ENCODE data around the gene RABGAP1.

RABGAP1 gene

GRCh38 chr9:122918310-122918709 lies 22.5 kb upstream of the RABGAP1 start:
- no peak overlapping the region for H2BK15ac ChIP-seq (ENCODE audit: low read depth, poor library complexity, severe bottlenecking)

GRCh38 chr9:122922713-122923112 lies 18.1 kb upstream of the RABGAP1 start:
- H2BK15ac ChIP-seq (ENCODE audit: low read depth, poor library complexity, severe bottlenecking), result no peak overlapping the region

More at GRCh38 chr9:122918310-122918709, 22.5 kb upstream of the RABGAP1 start:
- Histone ChIP-seq H3K79me1 (replicated peaks; ENCODE audit: low read length, poor library complexity, severe bottlenecking) (peaks cover 22% of the 10 kb centered on the region), H3K27ac (ENCODE audit: low read length, poor library complexity, severe bottlenecking) (no peak overlapping the region), H3K23ac (ENCODE audit: low read length in 2 of 2) (no peak overlapping the region), H3K9me3 (ENCODE audit: control insufficient read depth, low read length) (no peaks in the 10 kb centered on the region), H2BK120ac (ENCODE audit: low read depth, low read length) (no peak overlapping the region), H2BK5ac (ENCODE audit: low read depth, low read length, poor library complexity, severe bottlenecking) (no peak overlapping the region), H3K4me1 (ENCODE audit: control insufficient read depth, insufficient read depth, low read depth, low read length) (no peaks in the 10 kb centered on the region), H2AFZ (ENCODE audit: low read depth, low read length) (no peak overlapping the region), H2AK5ac (ENCODE audit: low read length, severe bottlenecking) (no peak overlapping the region), H3K36me3 (ENCODE audit: control insufficient read depth in 1 of 2, insufficient read depth in 2 of 2, low read depth in 1 of 2, low read length in 2 of 2) (peaks cover 0 to 30% of the 10 kb centered on the region in 2 experiments), H3K14ac (ENCODE audit: low read length in 2 of 2) (no peak overlapping the region), H4K8ac (ENCODE audit: low read length) (no peak overlapping the region), H3K4me2 (ENCODE audit: low read length, poor library complexity, severe bottlenecking) (no peak overlapping the region), H3K9ac (ENCODE audit: low read length) (no peak overlapping the region), H3K4ac (ENCODE audit: low read depth in 1 of 2, low read length in 2 of 2) (no peak overlapping the region), H2BK12ac (ENCODE audit: low read length in 2 of 2) (no peak overlapping the region), H3K4me3 (ENCODE audit: insufficient read depth in 1 of 2, low read depth in 1 of 2, low read length in 2 of 2) (no peak overlapping the region), H4K91ac (ENCODE audit: low read length) (no peak overlapping the region), H3K18ac (ENCODE audit: low read depth in 1 of 2, low read length in 2 of 2) (no peak overlapping the region), H3K27me3 (ENCODE audit: control insufficient read depth in 1 of 2, insufficient read depth in 1 of 2, low read length in 2 of 2) (no peaks in the 10 kb centered on the region)
- DNase-seq, result no peak
- 87% methylated on average over 2 of the region's 2 CpGs for WGBS

GRCh38 chr9:122923947-122924346 lies 16.9 kb upstream of the RABGAP1 start:
- no peak overlapping the region for H2AFZ ChIP-seq (ENCODE audit: low read depth, low read length)
- no peak overlapping the region for H2BK15ac ChIP-seq (ENCODE audit: low read depth, poor library complexity, severe bottlenecking)
- H3K4me2 ChIP-seq (ENCODE audit: low read length, poor library complexity, severe bottlenecking), result no peak overlapping the region
- 90% methylated on average over 3 of the region's 3 CpGs for WGBS
- no peak overlapping the region for H3K27ac ChIP-seq (ENCODE audit: low read length, poor library complexity, severe bottlenecking)
- no peak overlapping the region for H4K91ac ChIP-seq (ENCODE audit: low read length)
- no peak overlapping the region for H3K4ac ChIP-seq (ENCODE audit: low read depth in 1 of 2, low read length in 2 of 2)
- no peak overlapping the region for H2BK5ac ChIP-seq (ENCODE audit: low read depth, low read length, poor library complexity, severe bottlenecking)
- no peak overlapping the region for H2BK12ac ChIP-seq (ENCODE audit: low read length in 2 of 2)
- no peak overlapping the region for H3K18ac ChIP-seq (ENCODE audit: low read depth in 1 of 2, low read length in 2 of 2)
- H3K27me3 ChIP-seq (ENCODE audit: control insufficient read depth in 1 of 2, insufficient read depth in 1 of 2, low read length in 2 of 2), result no peaks in the 10 kb centered on the region
- H3K9me3 ChIP-seq (ENCODE audit: control insufficient read depth, low read length), result no peaks in the 10 kb centered on the region
- H3K4me3 ChIP-seq (ENCODE audit: insufficient read depth in 1 of 2, low read depth in 1 of 2, low read length in 2 of 2), result no peak overlapping the region
- no peak for DNase-seq
- H2AK5ac ChIP-seq (ENCODE audit: low read length, severe bottlenecking), result no peak overlapping the region
- peaks cover 18% of the 10 kb centered on the region for H3K79me1 ChIP-seq (replicated peaks; ENCODE audit: low read length, poor library complexity, severe bottlenecking)
- no peak overlapping the region for H3K14ac ChIP-seq (ENCODE audit: low read length in 2 of 2)
- H4K8ac ChIP-seq (ENCODE audit: low read length), result no peak overlapping the region
- H3K9ac ChIP-seq (ENCODE audit: low read length), result no peak overlapping the region
- no peaks in the 10 kb centered on the region for H3K4me1 ChIP-seq (ENCODE audit: control insufficient read depth, insufficient read depth, low read depth, low read length)
- peaks cover 6 to 19% of the 10 kb centered on the region in 2 experiments for H3K36me3 ChIP-seq (ENCODE audit: control insufficient read depth in 1 of 2, insufficient read depth in 2 of 2, low read depth in 1 of 2, low read length in 2 of 2)
- no peak overlapping the region for H2BK120ac ChIP-seq (ENCODE audit: low read depth, low read length)
- H3K23ac ChIP-seq (ENCODE audit: low read length in 2 of 2), result no peak overlapping the region

More at GRCh38 chr9:122922713-122923112, 18.1 kb upstream of the RABGAP1 start:
- Histone ChIP-seq H2BK12ac (ENCODE audit: low read length in 2 of 2) (no peak overlapping the region), H4K8ac (ENCODE audit: low read length) (no peak overlapping the region), H3K36me3 (ENCODE audit: control insufficient read depth in 1 of 2, insufficient read depth in 2 of 2, low read depth in 1 of 2, low read length in 2 of 2) (peaks cover 6 to 30% of the 10 kb centered on the region in 2 experiments), H3K18ac (ENCODE audit: low read depth in 1 of 2, low read length in 2 of 2) (no peak overlapping the region), H2BK5ac (ENCODE audit: low read depth, low read length, poor library complexity, severe bottlenecking) (no peak overlapping the region), H2BK120ac (ENCODE audit: low read depth, low read length) (no peak overlapping the region), H3K4me1 (ENCODE audit: control insufficient read depth, insufficient read depth, low read depth, low read length) (no peaks in the 10 kb centered on the region), H4K91ac (ENCODE audit: low read length) (no peak overlapping the region), H3K4me3 (ENCODE audit: insufficient read depth in 1 of 2, low read depth in 1 of 2, low read length in 2 of 2) (no peak overlapping the region), H3K79me1 (replicated peaks; ENCODE audit: low read length, poor library complexity, severe bottlenecking) (peaks cover 19% of the 10 kb centered on the region), H3K27me3 (ENCODE audit: control insufficient read depth in 1 of 2, insufficient read depth in 1 of 2, low read length in 2 of 2) (no peaks in the 10 kb centered on the region), H3K23ac (ENCODE audit: low read length in 2 of 2) (no peak overlapping the region), H3K4me2 (ENCODE audit: low read length, poor library complexity, severe bottlenecking) (no peak overlapping the region), H3K4ac (ENCODE audit: low read depth in 1 of 2, low read length in 2 of 2) (no peak overlapping the region), H3K27ac (ENCODE audit: low read length, poor library complexity, severe bottlenecking) (no peak overlapping the region), H3K9ac (ENCODE audit: low read length) (no peak overlapping the region), H2AK5ac (ENCODE audit: low read length, severe bottlenecking) (no peak overlapping the region), H3K14ac (ENCODE audit: low read length in 2 of 2) (no peak overlapping the region), H2AFZ (ENCODE audit: low read depth, low read length) (no peak overlapping the region), H3K9me3 (ENCODE audit: control insufficient read depth, low read length) (no peaks in the 10 kb centered on the region)
- 97% methylated on average over 4 of the region's 8 CpGs for WGBS
- no peak for DNase-seq

GRCh38 chr9:122929796-122930354 lies 10.9 kb upstream of the RABGAP1 start:
- H2AFZ ChIP-seq (ENCODE audit: low read depth, low read length), result no peak overlapping the region
- H2BK12ac ChIP-seq (ENCODE audit: low read length in 2 of 2), result no peak overlapping the region
- no peaks in the 10 kb centered on the region for H3K27me3 ChIP-seq (ENCODE audit: control insufficient read depth in 1 of 2, insufficient read depth in 1 of 2, low read length in 2 of 2)
- H2BK5ac ChIP-seq (ENCODE audit: low read depth, low read length, poor library complexity, severe bottlenecking), result no peak overlapping the region
- H4K8ac ChIP-seq (ENCODE audit: low read length), result no peak overlapping the region
- no peak for DNase-seq
- H3K4me1 ChIP-seq (ENCODE audit: control insufficient read depth, insufficient read depth, low read depth, low read length), result peaks cover 2% of the 10 kb centered on the region
- H2BK15ac ChIP-seq (ENCODE audit: low read depth, poor library complexity, severe bottlenecking), result no peak overlapping the region
- no peak overlapping the region for H3K4ac ChIP-seq (ENCODE audit: low read depth in 1 of 2, low read length in 2 of 2)
- no peak overlapping the region for H3K27ac ChIP-seq (ENCODE audit: low read length, poor library complexity, severe bottlenecking)
- H2AK5ac ChIP-seq (ENCODE audit: low read length, severe bottlenecking), result no peak overlapping the region
- H3K14ac ChIP-seq (ENCODE audit: low read length in 2 of 2), result no peak overlapping the region
- H3K23ac ChIP-seq (ENCODE audit: low read length in 2 of 2), result no peak overlapping the region
- H3K36me3 ChIP-seq (ENCODE audit: control insufficient read depth in 1 of 2, insufficient read depth in 2 of 2, low read depth in 1 of 2, low read length in 2 of 2), result peaks cover 0 to 3% of the 10 kb centered on the region in 2 experiments
- H3K9ac ChIP-seq (ENCODE audit: low read length), result peak overlapping the region; percentile 93
- H3K79me1 ChIP-seq (replicated peaks; ENCODE audit: low read length, poor library complexity, severe bottlenecking), result peaks cover 13% of the 10 kb centered on the region
- H3K9me3 ChIP-seq (ENCODE audit: control insufficient read depth, low read length), result no peaks in the 10 kb centered on the region
- H3K18ac ChIP-seq (ENCODE audit: low read depth in 1 of 2, low read length in 2 of 2), result no peak overlapping the region
- H3K4me2 ChIP-seq (ENCODE audit: low read length, poor library complexity, severe bottlenecking), result no peak overlapping the region
- H3K4me3 ChIP-seq (ENCODE audit: insufficient read depth in 1 of 2, low read depth in 1 of 2, low read length in 2 of 2), result peak overlapping the region in 1 of 2 experiments; percentile 94
- H4K91ac ChIP-seq (ENCODE audit: low read length), result no peak overlapping the region
- 76% methylated on average over 1 of the region's 1 CpG for WGBS
- no peak overlapping the region for H2BK120ac ChIP-seq (ENCODE audit: low read depth, low read length)

All from mesenchymal stem cell (in vitro differentiated cells and primary cell).